HUES64 (cell line): Measurements from ENCODE around the gene RO60.

Source experiments
- H3K27ac ChIP-seq: 2 replicates; pipeline ENCODE4 v1.7.0; 2013; ENCODE audit warnings: low read depth, low read length, inconsistent platforms
- H3K27me3 ChIP-seq: 2 replicates; pipeline ENCODE4 v1.6.1; 2013; ENCODE audit warnings: mild to moderate bottlenecking, low read length; ENCODE audit not compliant: insufficient read depth
- H3K36me3 ChIP-seq: 2 replicates; pipeline ENCODE4 v1.6.1; 2013; ENCODE audit warnings: mild to moderate bottlenecking, low read length; ENCODE audit not compliant: insufficient read depth
- H3K4me1 ChIP-seq: 2 replicates; pipeline ENCODE4 v1.6.1; 2013; ENCODE audit warnings: mild to moderate bottlenecking, low read length, moderate library complexity; ENCODE audit not compliant: insufficient read depth
- H3K4me3 ChIP-seq: 2 replicates; pipeline ENCODE4 v1.5.1; 2013; ENCODE audit warnings: mild to moderate bottlenecking, low read length, moderate library complexity
- H3K9ac ChIP-seq: 2 replicates; pipeline ENCODE4 v1.6.1; 2013; ENCODE audit warnings: mild to moderate bottlenecking, low read depth, low read length
- H3K9me3 ChIP-seq: 2 replicates; pipeline ENCODE4 v1.6.1; 2013; ENCODE audit warnings: low read depth, low read length; ENCODE audit not compliant: insufficient read depth
- WGBS: fragments of 150-250, 120-280 bp; methylation state at CpG from one replicate; pipeline ENCODE4 v1.1.7; 2013; ENCODE audit warnings: missing lambda C conversion rate; 5-methylcytosine and 5-hydroxymethylcytosine counted together

Gene RO60

DNA sequence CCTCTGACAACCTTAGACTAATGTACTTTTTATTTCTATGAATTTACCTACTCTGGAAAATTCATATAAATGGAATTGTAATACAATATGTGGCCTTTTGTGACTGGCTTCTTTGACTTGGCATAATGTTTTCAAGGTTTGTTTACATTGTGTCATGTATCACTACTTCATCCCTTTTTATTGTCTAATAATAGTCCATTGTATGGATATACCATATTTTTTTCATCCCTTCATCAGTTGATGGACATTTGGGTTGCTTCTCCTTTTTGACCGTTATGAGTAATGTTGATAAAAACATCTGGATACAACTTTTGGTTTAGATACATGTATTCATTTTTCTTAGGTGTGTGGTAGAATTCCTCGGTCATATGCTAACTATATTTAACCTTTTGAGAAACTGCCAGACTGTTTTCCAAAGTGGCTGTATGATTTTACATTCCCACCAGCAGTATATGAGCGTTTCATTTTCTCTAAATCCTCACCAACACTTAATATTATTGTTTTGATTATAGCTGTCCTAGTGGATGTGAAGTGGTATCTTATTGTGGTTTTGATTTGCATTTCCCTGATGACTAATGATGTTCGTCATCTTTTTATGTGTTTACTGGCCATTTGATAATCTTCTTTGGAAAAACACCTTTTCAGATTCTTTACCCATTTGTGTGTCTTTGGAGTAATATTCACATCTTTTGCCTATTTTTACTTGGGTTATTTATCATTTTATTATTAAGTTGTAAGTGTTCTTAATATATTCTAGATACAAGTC lies 3.5 kb downstream of the RO60 start:
- WGBS: 82% methylated on average over 3 of the region's 4 CpGs
- H3K4me3 ChIP-seq: no peak overlapping the region
- peaks cover 10% of the 10 kb centered on the region for H3K4me1 ChIP-seq
- no peaks in the 10 kb centered on the region for H3K27me3 ChIP-seq
- H3K36me3 ChIP-seq: peaks cover 3% of the 10 kb centered on the region; the same call in 1 of the 2 replicates
- H3K27ac ChIP-seq: no peak overlapping the region
- H3K9ac ChIP-seq: no peak overlapping the region
- H3K9me3 ChIP-seq: no peaks in the 10 kb centered on the region

DNA sequence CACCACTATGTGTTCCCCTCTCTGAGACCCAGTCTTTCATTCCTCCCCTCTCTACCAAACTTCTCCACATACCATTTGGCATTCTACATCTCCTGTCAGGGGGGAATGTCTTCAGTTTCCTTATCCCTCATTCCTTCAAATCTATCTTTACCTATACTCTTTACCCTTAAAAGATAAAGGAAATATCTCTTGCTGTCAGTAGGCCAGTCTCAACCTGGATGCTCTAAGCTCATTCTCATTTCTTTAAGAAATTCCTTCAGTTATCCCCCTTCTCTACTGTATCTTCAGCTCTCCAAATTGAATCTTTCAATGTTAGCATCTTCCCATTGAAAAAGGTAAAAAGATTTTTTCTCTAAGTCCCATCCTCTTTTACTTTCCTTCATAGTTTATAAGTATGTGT lies 6.5 kb downstream of the RO60 start:
- H3K4me3 ChIP-seq: no peak overlapping the region
- peaks cover 12% of the 10 kb centered on the region for H3K4me1 ChIP-seq
- H3K27ac ChIP-seq: no peak overlapping the region
- H3K27me3 ChIP-seq: no peaks in the 10 kb centered on the region
- H3K36me3 ChIP-seq: peaks cover 17% of the 10 kb centered on the region
- H3K9me3 ChIP-seq: no peaks in the 10 kb centered on the region
- no peak overlapping the region for H3K9ac ChIP-seq

DNA sequence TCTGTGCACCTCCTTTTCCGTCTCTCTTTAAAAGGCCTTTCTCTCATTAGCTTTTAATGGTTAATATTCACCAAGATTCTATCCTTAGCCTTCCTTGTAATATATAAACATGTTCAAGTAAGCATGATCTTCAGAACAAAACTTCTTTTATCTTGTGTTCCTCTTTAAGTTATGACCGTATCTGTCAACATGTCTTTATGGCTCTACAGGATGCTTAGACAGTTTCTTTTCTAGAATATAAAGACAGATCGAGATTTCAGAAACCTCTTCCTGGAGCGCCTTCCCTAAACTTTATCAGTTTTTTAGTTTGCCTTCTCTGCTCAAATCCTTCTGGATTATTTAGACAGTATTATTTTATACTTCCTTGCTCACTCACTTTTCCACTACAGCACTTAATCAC lies 7.2 kb downstream of the RO60 start:
- 85% methylated on average over 4 of the region's 4 CpGs for WGBS
- Histone ChIP-seq H3K4me1 (peaks cover 12% of the 10 kb centered on the region), H3K4me3 (no peak overlapping the region)

DNA sequence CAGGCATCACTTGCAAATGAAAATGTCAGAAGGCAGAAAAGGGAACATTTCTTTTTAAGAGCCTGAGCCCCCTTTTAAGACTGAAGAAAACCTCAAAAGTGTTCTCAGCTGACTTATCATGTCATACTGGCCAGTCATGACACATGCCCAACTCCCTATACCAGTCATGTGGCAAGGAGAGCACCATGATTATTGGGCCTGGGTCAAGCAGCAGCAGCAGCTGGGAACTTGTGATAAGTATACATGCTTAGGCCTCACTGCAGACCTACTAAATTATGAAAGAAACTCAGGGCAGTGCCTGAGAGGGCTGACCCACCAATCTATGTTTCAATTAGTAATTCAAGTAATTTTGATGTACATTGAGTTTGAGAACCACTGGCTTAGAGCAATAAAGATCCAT lies 8.6 kb downstream of the RO60 start:
- H3K27ac ChIP-seq: no peak overlapping the region
- H3K9ac ChIP-seq: no peak overlapping the region

More for the DNA sequence above, 7.2 kb downstream of the RO60 start:
- Histone ChIP-seq H3K36me3 (peaks cover 22% of the 10 kb centered on the region), H3K27ac (no peak overlapping the region), H3K27me3 (no peaks in the 10 kb centered on the region), H3K9me3 (no peaks in the 10 kb centered on the region), H3K9ac (no peak overlapping the region)

DNA sequence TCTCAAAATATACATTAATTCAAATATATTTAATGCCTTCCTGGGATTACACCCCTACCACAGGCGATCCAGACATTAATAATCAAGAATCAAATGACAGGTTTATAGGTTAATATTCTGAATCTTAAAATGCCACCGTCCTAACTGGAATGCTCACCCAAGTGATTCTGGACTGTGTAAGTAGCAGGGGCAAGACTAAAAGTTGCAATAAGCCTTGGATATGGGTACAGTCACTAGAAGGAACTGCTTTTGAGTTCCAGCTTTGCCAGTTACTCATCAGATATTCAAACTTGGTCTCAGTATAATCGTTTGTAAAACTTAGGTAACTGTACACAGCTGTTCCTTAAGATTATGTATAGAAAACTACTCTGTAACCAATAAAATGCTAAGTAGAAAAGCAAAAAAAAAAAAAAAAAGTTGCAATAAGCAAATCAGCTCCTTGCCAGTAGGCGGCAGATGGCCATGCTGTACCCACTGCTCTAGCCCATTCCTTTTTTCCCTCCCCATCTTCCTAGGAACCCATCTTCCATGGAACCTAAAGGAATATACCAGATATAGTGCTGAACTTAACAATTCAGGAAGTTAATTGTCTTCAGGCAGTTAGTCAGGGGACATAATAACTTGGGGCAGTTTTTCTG lies 10.5 kb downstream of the RO60 start:
- Histone ChIP-seq H3K9ac (no peak overlapping the region), H3K4me1 (peaks cover 12% of the 10 kb centered on the region), H3K4me3 (no peak overlapping the region), H3K36me3 (peaks cover 30% of the 10 kb centered on the region), H3K27ac (no peak overlapping the region), H3K9me3 (no peaks in the 10 kb centered on the region), H3K27me3 (no peaks in the 10 kb centered on the region)
- WGBS: 79% methylated on average over 3 of the region's 4 CpGs

More for the DNA sequence above, 8.6 kb downstream of the RO60 start:
- no peaks in the 10 kb centered on the region for H3K9me3 ChIP-seq
- peaks cover 25% of the 10 kb centered on the region for H3K36me3 ChIP-seq
- H3K27me3 ChIP-seq: no peaks in the 10 kb centered on the region
- H3K4me1 ChIP-seq: peaks cover 12% of the 10 kb centered on the region
- H3K4me3 ChIP-seq: no peak overlapping the region

DNA sequence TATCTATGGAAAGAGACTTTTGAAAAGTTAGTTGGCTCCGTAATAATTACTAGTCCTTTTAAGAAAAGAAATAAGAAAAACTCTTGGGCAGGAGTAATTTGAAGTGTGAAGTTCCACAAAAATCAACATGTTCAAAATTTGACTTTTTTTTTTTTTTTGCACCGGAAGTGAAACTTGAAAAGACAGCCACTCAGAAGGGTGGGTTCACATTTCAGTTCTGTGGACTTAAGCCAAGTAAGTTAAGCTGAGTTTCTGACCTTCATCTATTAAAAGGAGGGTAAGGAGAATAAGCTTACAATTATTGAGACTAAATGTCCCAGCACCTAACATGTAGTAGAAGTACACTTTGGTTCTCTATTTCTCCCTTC lies 11.0 kb downstream of the RO60 start:
- Histone ChIP-seq H3K36me3 (peaks cover 30% of the 10 kb centered on the region), H3K27me3 (no peaks in the 10 kb centered on the region), H3K4me3 (no peak overlapping the region), H3K4me1 (peaks cover 12% of the 10 kb centered on the region), H3K9me3 (no peaks in the 10 kb centered on the region), H3K9ac (no peak overlapping the region), H3K27ac (no peak overlapping the region)
- 81% methylated on average over 2 of the region's 2 CpGs for WGBS

DNA sequence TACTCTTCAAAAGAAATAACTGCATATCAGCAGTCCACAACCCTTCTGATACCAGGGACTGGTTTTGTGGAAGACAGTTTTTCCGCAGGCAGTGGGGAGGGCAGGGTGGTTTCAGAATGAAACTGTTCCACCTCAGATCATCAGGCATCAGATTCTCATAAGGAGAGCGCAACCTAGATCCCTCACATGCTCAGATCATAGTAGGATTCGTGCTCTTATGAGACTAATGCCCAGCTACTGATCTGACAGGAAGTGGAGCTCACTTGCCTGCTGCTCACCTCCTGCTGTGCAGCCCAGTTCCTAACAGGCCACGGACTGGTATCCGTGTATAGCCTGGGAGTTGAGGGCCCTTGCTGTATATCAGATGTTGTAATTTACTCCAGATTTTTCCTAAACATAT lies 11.5 kb downstream of the RO60 start:
- peaks cover 35% of the 10 kb centered on the region for H3K36me3 ChIP-seq
- no peak overlapping the region for H3K9ac ChIP-seq
- no peak overlapping the region for H3K4me3 ChIP-seq
- H3K9me3 ChIP-seq: no peaks in the 10 kb centered on the region
- no peaks in the 10 kb centered on the region for H3K27me3 ChIP-seq
- no peak overlapping the region for H3K27ac ChIP-seq
- peaks cover 12% of the 10 kb centered on the region for H3K4me1 ChIP-seq
- 68% methylated on average over 4 of the region's 5 CpGs for WGBS

DNA sequence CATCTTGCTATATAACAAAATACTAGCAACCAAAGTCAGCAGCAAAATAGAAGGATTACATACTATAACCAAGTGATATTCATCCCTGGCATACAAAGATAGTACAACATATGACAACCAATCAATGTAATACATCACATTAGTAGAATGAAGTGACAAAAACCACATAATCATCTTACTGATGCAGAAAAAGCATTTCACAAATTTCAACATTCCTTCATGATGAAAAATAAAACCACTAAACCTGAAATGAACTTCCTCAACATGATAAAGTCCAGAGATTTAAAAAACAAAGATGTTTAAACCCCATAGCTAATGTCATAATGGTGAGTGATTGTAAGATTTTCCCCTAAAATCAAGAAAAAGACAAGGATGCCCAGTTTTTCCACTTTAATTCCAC lies 18.6 kb downstream of the RO60 start:
- Histone ChIP-seq H3K36me3 (peaks cover 80% of the 10 kb centered on the region), H3K9me3 (peaks cover 6% of the 10 kb centered on the region; the same call in 1 of the 2 replicates)

DNA sequence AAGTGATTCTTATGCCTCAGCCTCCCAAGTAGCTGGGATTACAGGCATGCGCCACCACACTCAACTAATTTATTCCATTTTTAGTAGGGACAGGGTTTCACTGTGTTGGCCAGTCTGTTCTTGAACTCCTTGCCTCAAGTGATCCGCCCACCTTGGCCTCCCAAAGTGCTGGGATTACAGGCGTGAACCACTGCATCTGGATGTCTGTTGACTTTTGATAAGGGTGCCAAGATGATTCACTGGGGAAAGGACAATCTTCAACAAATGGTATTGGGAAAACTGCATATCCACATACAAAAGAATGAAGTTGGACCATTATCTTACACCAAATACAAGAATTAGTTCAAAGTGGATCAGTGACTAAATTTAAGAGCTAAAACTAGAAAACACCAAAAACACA lies 19.8 kb downstream of the RO60 start:
- WGBS: 100% methylated on average over 3 of the region's 3 CpGs
- H3K27ac ChIP-seq: no peak overlapping the region
- no peaks in the 10 kb centered on the region for H3K27me3 ChIP-seq
- H3K9ac ChIP-seq: no peak overlapping the region
- peaks cover 88% of the 10 kb centered on the region for H3K36me3 ChIP-seq
- H3K4me3 ChIP-seq: no peak overlapping the region
- no peaks in the 10 kb centered on the region for H3K4me1 ChIP-seq
- peaks cover 6% of the 10 kb centered on the region; the same call in 1 of the 2 replicates for H3K9me3 ChIP-seq

More for the DNA sequence above, 18.6 kb downstream of the RO60 start:
- Histone ChIP-seq H3K27me3 (no peaks in the 10 kb centered on the region), H3K27ac (no peak overlapping the region), H3K9ac (no peak overlapping the region), H3K4me1 (no peaks in the 10 kb centered on the region), H3K4me3 (no peak overlapping the region)

DNA sequence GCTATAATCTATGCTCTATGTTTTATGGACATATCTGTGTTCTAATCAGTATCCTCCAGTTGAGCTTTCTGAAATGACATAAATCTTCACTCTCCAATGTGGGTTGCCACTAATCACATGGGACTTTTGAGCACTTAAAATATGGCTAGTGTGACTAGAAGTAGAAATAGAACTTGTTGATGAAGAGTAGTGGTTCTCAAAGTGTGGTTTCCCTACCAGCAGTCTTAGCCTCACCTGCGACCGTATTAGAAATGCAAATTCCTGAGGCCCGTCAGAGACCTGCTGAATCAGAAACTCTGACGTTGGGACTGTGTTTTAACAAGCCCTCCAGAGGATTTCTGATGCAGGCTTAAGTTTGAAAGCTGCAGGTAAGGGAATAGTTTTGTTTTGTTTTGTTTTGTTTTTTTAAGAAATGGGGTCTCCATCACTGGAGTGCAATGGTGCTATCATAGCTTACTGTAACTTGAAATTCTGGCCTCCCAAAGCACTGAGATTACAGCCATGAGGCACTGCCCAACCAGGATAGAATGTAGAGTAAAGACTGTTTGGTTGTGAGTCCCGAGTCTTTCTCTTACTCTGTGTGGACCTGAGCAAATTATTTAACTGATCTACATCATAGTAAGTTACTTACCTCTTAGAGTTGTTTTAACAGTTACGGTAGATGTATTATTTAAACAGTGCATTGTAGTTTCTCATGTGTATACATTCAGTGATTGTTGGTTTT lies 24.1 kb downstream of the RO60 start:
- Histone ChIP-seq H3K27ac (no peak overlapping the region), H3K4me1 (no peaks in the 10 kb centered on the region), H3K27me3 (no peaks in the 10 kb centered on the region), H3K9ac (no peak overlapping the region), H3K9me3 (no peaks in the 10 kb centered on the region), H3K4me3 (no peak overlapping the region), H3K36me3 (peaks cover 89% of the 10 kb centered on the region)
- 86% methylated on average over 6 of the region's 6 CpGs for WGBS

DNA sequence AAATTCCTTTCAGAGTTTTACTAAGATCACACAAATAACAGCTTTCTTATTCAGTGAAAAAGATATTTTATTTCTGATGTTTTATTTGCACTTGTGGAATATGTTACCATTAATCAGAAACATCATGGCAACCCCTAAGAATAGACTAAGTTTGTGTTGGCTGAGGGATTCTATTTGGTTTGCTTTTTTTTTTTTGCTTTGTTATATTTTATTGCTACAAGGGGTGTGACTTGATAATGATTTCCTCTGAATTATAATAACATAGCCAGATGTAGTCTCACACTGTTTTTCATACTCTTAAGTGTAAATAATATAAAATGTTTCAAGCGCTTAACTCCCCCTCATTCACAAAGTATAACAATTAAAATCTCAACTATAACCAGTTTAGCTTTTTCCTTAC lies 25.9 kb downstream of the RO60 start:
- no CpG with 5 or more reads among the region's 1 CpG for WGBS
- no peaks in the 10 kb centered on the region for H3K4me1 ChIP-seq
- no peaks in the 10 kb centered on the region for H3K27me3 ChIP-seq
- no peak overlapping the region for H3K4me3 ChIP-seq
- no peak overlapping the region for H3K27ac ChIP-seq
- H3K36me3 ChIP-seq: peaks cover 81% of the 10 kb centered on the region
- H3K9ac ChIP-seq: no peak overlapping the region
- no peaks in the 10 kb centered on the region for H3K9me3 ChIP-seq
